Ishikawa (cell line): Measurements from ENCODE around the gene CCDC93.

Source experiments
- CEBPB ChIP-seq: IDR thresholded peaks from 2 replicates; pipeline ENCODE4 v1.6.1; 2012
- CREB1 ChIP-seq: IDR thresholded peaks from 2 replicates; pipeline ENCODE4 v1.6.1; 2012; ENCODE audit warnings: low read depth
- EGR1 ChIP-seq: IDR thresholded peaks from 2 replicates; pipeline ENCODE4 v1.6.1; 2012
- EP300 ChIP-seq: IDR thresholded peaks from 2 replicates; pipeline ENCODE4 v1.6.1; 2012; ENCODE audit warnings: borderline replicate concordance
- FOXM1 ChIP-seq: IDR thresholded peaks from 2 replicates; pipeline ENCODE4 v1.6.1; 2012; ENCODE audit warnings: low read depth, borderline replicate concordance
- MAX ChIP-seq: IDR thresholded peaks from 2 replicates; pipeline ENCODE4 v1.6.1; 2012
- NFIC ChIP-seq: IDR thresholded peaks from 2 replicates; pipeline ENCODE4 v1.6.1; 2012
- RAD21 ChIP-seq: IDR thresholded peaks from 2 replicates; pipeline ENCODE4 v1.6.1; 2012; ENCODE audit warnings: low read depth
- TAF1 ChIP-seq: IDR thresholded peaks from 2 replicates; pipeline ENCODE4 v1.6.1; 2012; ENCODE audit warnings: low read depth, mild to moderate bottlenecking
- TCF12 ChIP-seq: IDR thresholded peaks from 2 replicates; pipeline ENCODE4 v1.6.1; 2012; ENCODE audit warnings: low read depth
- TEAD4 ChIP-seq: IDR thresholded peaks from 2 replicates; pipeline ENCODE4 v1.6.1; 2012
- YY1 ChIP-seq: IDR thresholded peaks from 2 replicates; pipeline ENCODE4 v1.6.1; 2012; ENCODE audit warnings: low read depth
- ZBTB7A ChIP-seq: IDR thresholded peaks from 2 replicates; pipeline ENCODE4 v1.6.1; 2012; ENCODE audit warnings: low read depth
- TF ChIP-seq, protein P1 (sequence below): IDR thresholded peaks from 2 replicates; pipeline ENCODE4 v1.6.1; 2012; ENCODE audit warnings: low read depth, mild to moderate bottlenecking
- TF ChIP-seq, protein P2 (sequence below): IDR thresholded peaks from 2 replicates; pipeline ENCODE4 v1.6.1; 2012

The CCDC93 gene

DNA sequence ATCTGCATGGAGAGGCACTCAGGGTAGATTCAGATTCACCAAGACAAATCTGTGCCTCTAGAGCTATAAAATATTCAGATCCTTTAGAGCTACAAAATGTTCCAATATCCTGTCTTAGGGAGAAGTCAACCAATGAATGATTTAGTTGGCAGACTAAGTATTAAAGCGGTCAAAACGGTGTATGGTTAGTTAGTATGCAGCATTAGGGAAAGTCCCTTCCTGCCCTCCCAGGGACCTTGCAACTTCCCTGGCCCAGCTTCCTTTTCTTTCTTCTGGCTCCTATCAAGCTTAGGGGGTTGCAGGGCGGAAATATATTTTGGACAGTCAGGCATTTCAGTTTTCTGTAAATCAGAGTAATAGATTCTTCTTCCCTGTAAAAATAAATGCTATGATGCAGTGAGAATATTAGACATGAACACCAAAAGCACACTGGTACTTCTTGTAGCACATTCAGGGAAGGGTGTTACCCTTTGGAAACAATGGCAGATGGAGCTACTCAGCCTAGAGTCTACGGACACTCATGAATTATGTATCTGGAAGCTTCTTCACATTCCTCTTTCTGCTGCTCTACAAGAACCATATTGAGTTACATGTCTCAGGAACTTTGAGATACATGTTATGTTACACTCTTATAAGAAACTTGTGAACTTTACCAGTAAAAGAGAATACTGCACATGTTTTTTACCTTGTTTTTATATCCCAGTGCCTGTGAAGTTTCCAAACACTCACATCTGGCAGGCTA is 45.7 kb downstream of the CCDC93 start:
- TF ChIP-seq FOXM1 (no peak), CEBPB (no peak), YY1 (no peak)
- TF ChIP-seq, protein P1, sequence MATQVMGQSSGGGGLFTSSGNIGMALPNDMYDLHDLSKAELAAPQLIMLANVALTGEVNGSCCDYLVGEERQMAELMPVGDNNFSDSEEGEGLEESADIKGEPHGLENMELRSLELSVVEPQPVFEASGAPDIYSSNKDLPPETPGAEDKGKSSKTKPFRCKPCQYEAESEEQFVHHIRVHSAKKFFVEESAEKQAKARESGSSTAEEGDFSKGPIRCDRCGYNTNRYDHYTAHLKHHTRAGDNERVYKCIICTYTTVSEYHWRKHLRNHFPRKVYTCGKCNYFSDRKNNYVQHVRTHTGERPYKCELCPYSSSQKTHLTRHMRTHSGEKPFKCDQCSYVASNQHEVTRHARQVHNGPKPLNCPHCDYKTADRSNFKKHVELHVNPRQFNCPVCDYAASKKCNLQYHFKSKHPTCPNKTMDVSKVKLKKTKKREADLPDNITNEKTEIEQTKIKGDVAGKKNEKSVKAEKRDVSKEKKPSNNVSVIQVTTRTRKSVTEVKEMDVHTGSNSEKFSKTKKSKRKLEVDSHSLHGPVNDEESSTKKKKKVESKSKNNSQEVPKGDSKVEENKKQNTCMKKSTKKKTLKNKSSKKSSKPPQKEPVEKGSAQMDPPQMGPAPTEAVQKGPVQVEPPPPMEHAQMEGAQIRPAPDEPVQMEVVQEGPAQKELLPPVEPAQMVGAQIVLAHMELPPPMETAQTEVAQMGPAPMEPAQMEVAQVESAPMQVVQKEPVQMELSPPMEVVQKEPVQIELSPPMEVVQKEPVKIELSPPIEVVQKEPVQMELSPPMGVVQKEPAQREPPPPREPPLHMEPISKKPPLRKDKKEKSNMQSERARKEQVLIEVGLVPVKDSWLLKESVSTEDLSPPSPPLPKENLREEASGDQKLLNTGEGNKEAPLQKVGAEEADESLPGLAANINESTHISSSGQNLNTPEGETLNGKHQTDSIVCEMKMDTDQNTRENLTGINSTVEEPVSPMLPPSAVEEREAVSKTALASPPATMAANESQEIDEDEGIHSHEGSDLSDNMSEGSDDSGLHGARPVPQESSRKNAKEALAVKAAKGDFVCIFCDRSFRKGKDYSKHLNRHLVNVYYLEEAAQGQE = no peak

GRCh38 chr2:117963446-117963845 is 50.4 kb downstream of the CCDC93 start:
- TF ChIP-seq, protein P2, sequence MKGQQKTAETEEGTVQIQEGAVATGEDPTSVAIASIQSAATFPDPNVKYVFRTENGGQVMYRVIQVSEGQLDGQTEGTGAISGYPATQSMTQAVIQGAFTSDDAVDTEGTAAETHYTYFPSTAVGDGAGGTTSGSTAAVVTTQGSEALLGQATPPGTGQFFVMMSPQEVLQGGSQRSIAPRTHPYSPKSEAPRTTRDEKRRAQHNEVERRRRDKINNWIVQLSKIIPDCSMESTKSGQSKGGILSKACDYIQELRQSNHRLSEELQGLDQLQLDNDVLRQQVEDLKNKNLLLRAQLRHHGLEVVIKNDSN = no peak
- no peak for TF ChIP-seq EGR1
- no peak for TF ChIP-seq TAF1
- no peak for TF ChIP-seq YY1
- TF ChIP-seq, protein P1 = no peak
- no peak for TF ChIP-seq CEBPB
- TF ChIP-seq MAX = no peak

DNA sequence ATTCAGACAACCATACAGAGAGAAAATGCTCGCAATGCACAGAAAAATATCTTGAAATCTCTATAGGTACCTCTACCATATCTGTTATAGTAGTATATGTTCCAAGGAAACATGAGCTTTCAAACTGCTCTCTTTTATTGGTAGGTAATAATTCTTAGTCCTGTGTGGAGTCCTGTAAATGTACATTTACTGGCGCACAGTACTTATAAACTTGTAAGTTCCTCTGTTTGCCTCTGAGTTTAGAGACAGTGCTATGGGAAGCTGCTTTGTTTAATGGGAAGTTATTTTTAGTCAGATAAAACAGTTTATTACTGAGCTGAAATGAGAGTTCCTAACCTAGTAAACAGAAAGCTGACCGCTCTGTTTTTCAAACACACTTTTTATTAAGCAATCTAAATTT is 52.7 kb downstream of the CCDC93 start:
- TF ChIP-seq EP300 = no peak
- TF ChIP-seq, protein P2 = no peak
- TF ChIP-seq MAX = no peak
- TF ChIP-seq TEAD4 = no peak
- no peak for TF ChIP-seq CREB1
- TF ChIP-seq EGR1 = no peak
- TF ChIP-seq, protein P1 = no peak

- TF ChIP-seq, protein P2 = no peak
- TF ChIP-seq TCF12 (no peak), TAF1 (no peak)
Observed at GRCh38 chr2:117960231-117960630, 53.6 kb downstream of the CCDC93 start.

DNA sequence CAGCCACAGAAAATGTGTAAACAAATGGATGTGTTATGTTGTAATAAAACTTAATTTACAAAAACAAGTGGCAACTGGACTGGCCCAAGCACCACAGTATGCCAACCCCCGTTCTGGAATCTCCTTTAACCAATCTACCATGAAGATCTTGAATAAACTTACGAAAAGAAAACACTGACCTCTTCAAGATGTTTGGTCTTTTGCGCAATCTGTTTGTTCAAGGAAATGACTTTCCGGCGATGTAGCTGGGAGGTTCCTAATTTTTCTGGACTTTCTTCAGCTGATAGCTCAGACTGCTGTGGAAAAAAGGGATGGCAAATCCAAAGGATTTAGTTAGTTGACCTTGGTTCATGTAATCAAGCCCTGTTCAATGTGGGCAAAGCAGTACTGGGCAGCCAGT is 55.7 kb downstream of the CCDC93 start:
- no peak for TF ChIP-seq ZBTB7A
- TF ChIP-seq FOXM1 = no peak
- TF ChIP-seq EGR1 = no peak
- no peak for TF ChIP-seq CEBPB
- no peak for TF ChIP-seq CREB1
- TF ChIP-seq, protein P1 = no peak
- no peak for TF ChIP-seq TEAD4
- no peak for TF ChIP-seq EP300
- no peak for TF ChIP-seq YY1
- TF ChIP-seq, protein P2 = no peak
- no peak for TF ChIP-seq RAD21
- no peak for TF ChIP-seq NFIC
- no peak for TF ChIP-seq MAX
- no peak for TF ChIP-seq TAF1
- TF ChIP-seq TCF12 = no peak
